Central memory CD8-positive, alpha-beta T cell (primary cell): Measurements from ENCODE around the gene PM20D1.

Experiments used
- ATAC-seq: fragments of 150-1000 bp; cut with Tn5 transposase; replicated peaks from 2 replicates; pipeline ENCODE4 v1.10.0; 2022; ENCODE audit warnings: mild to moderate bottlenecking, moderate FRiP score, moderate number of reproducible peaks; ENCODE audit not compliant: poor library complexity, severe bottlenecking; ENCODE audit errors: extremely low read depth
- DNase-seq, 2 donors: peaks; one replicate each; pipeline ENCODE4 v3.0.0; 2021; ENCODE audit warnings: low spot score in 2 of 2
- H3K27ac Mint-ChIP-seq: one replicate; pipeline ENCODE4 v1.8.0; 2022; ENCODE audit warnings: low read depth, mild to moderate bottlenecking, moderate library complexity, mixed read lengths
- H3K27me3 Mint-ChIP-seq: one replicate; pipeline ENCODE4 v1.8.0; 2022; ENCODE audit warnings: mixed read lengths
- H3K36me3 Mint-ChIP-seq: one replicate; pipeline ENCODE4 v1.8.0; 2022; ENCODE audit warnings: mild to moderate bottlenecking, moderate library complexity, mixed read lengths; ENCODE audit not compliant: insufficient read depth
- H3K4me1 Mint-ChIP-seq: one replicate; pipeline ENCODE4 v1.8.0; 2022; ENCODE audit warnings: mixed read lengths
- H3K4me3 Mint-ChIP-seq: one replicate; pipeline ENCODE4 v1.8.0; 2022; ENCODE audit warnings: mild to moderate bottlenecking, moderate library complexity, mixed read lengths
- H3K9me3 Mint-ChIP-seq: one replicate; pipeline ENCODE4 v1.8.0; 2022; ENCODE audit warnings: mixed read lengths

PM20D1 gene

GRCh38 chr1:205811660-205812059, 38.3 kb downstream of the PM20D1 start:
- DNase-seq (no peak), ATAC-seq (no peak)
- Mint-ChIP-seq H3K4me3 (peak overlapping the region; percentile 95), H3K27me3 (no peaks in the 10 kb centered on the region), H3K9me3 (no peaks in the 10 kb centered on the region), H3K4me1 (peaks cover 65% of the 10 kb centered on the region), H3K36me3 (peaks cover 14% of the 10 kb centered on the region), H3K27ac (peak overlapping the region; percentile 80)

- Mint-ChIP-seq H3K36me3 (peaks cover 13% of the 10 kb centered on the region), H3K9me3 (no peaks in the 10 kb centered on the region), H3K27me3 (no peaks in the 10 kb centered on the region), H3K27ac (no peak overlapping the region), H3K4me3 (peak overlapping the region; percentile 95), H3K4me1 (peaks cover 75% of the 10 kb centered on the region)
- DNase-seq = no peak
- no peak for ATAC-seq
These were observed 39.3 kb downstream of the PM20D1 start for GRCh38 chr1:205810448-205811157.

- H3K9me3 Mint-ChIP-seq = no peaks in the 10 kb centered on the region
- peak overlapping the region; percentile 95 for H3K4me3 Mint-ChIP-seq
- H3K27ac Mint-ChIP-seq = no peak overlapping the region
- no peaks in the 10 kb centered on the region for H3K27me3 Mint-ChIP-seq
- H3K36me3 Mint-ChIP-seq = peaks cover 15% of the 10 kb centered on the region
- ATAC-seq (no peak), DNase-seq (no peak)
- peaks cover 82% of the 10 kb centered on the region for H3K4me1 Mint-ChIP-seq
These were observed 40.0 kb downstream of the PM20D1 start for GRCh38 chr1:205809942-205810345.

- no peak overlapping the region for H3K27ac Mint-ChIP-seq
- ATAC-seq = no peak
- H3K9me3 Mint-ChIP-seq = no peaks in the 10 kb centered on the region
- peaks cover 87% of the 10 kb centered on the region for H3K4me1 Mint-ChIP-seq
- no peaks in the 10 kb centered on the region for H3K27me3 Mint-ChIP-seq
- no peak for DNase-seq
- peak overlapping the region; percentile 12 for H3K4me3 Mint-ChIP-seq
- H3K36me3 Mint-ChIP-seq = peaks cover 15% of the 10 kb centered on the region
These were observed 40.5 kb downstream of the PM20D1 start for GRCh38 chr1:205809469-205809868.

- Mint-ChIP-seq H3K27me3 (no peaks in the 10 kb centered on the region), H3K36me3 (peaks cover 2% of the 10 kb centered on the region), H3K27ac (peak overlapping the region; percentile 94), H3K9me3 (no peaks in the 10 kb centered on the region), H3K4me3 (peak overlapping the region; percentile 72), H3K4me1 (peaks cover 61% of the 10 kb centered on the region)
- ATAC-seq = peak; percentile 54
- no peak for DNase-seq
These were observed 44.7 kb downstream of the PM20D1 start for GRCh38 chr1:205805082-205805711.

- H3K4me3 Mint-ChIP-seq = no peak overlapping the region
- peak overlapping the region; percentile 94 for H3K27ac Mint-ChIP-seq
- ATAC-seq (no peak), DNase-seq (no peak)
- no peaks in the 10 kb centered on the region for H3K27me3 Mint-ChIP-seq
- no peaks in the 10 kb centered on the region for H3K9me3 Mint-ChIP-seq
- H3K36me3 Mint-ChIP-seq = peaks cover 2% of the 10 kb centered on the region
- peaks cover 56% of the 10 kb centered on the region for H3K4me1 Mint-ChIP-seq
These were observed 45.3 kb downstream of the PM20D1 start for GRCh38 chr1:205804605-205805004.

GRCh38 chr1:205803986-205804385, 45.9 kb downstream of the PM20D1 start:
- DNase-seq = no peak
- no peak overlapping the region for H3K27ac Mint-ChIP-seq
- ATAC-seq = no peak
- no peaks in the 10 kb centered on the region for H3K27me3 Mint-ChIP-seq
- H3K4me3 Mint-ChIP-seq = peak overlapping the region; percentile 7
- no peaks in the 10 kb centered on the region for H3K9me3 Mint-ChIP-seq
- peaks cover 49% of the 10 kb centered on the region for H3K4me1 Mint-ChIP-seq
- peaks cover 2% of the 10 kb centered on the region for H3K36me3 Mint-ChIP-seq

GRCh38 chr1:205802060-205802459, 47.9 kb downstream of the PM20D1 start:
- DNase-seq = no peak
- no peak for ATAC-seq
- Mint-ChIP-seq H3K4me1 (peaks cover 34% of the 10 kb centered on the region), H3K27ac (peak overlapping the region; percentile 9), H3K27me3 (no peaks in the 10 kb centered on the region), H3K36me3 (peaks cover 9% of the 10 kb centered on the region), H3K4me3 (no peak overlapping the region), H3K9me3 (no peaks in the 10 kb centered on the region)

GRCh38 chr1:205800981-205801703, 48.8 kb downstream of the PM20D1 start:
- Mint-ChIP-seq H3K4me1 (peaks cover 25% of the 10 kb centered on the region), H3K9me3 (no peaks in the 10 kb centered on the region), H3K27me3 (no peaks in the 10 kb centered on the region), H3K4me3 (no peak overlapping the region), H3K36me3 (peaks cover 9% of the 10 kb centered on the region), H3K27ac (peak overlapping the region; percentile 9)
- no peak for DNase-seq
- no peak for ATAC-seq

- Mint-ChIP-seq H3K27ac (no peak overlapping the region), H3K36me3 (peaks cover 9% of the 10 kb centered on the region), H3K9me3 (no peaks in the 10 kb centered on the region), H3K27me3 (no peaks in the 10 kb centered on the region), H3K4me1 (peaks cover 18% of the 10 kb centered on the region), H3K4me3 (no peak overlapping the region)
- ATAC-seq (no peak), DNase-seq (no peak)
These were observed 49.5 kb downstream of the PM20D1 start for GRCh38 chr1:205800427-205800826.

GRCh38 chr1:205798577-205798976, 51.4 kb downstream of the PM20D1 start:
- no peaks in the 10 kb centered on the region for H3K9me3 Mint-ChIP-seq
- no peak for DNase-seq

GRCh38 chr1:205797168-205797567, 52.8 kb downstream of the PM20D1 start:
- H3K27ac Mint-ChIP-seq = no peak overlapping the region
- no peak for DNase-seq
- ATAC-seq = no peak
- H3K36me3 Mint-ChIP-seq = peaks cover 13% of the 10 kb centered on the region
- H3K27me3 Mint-ChIP-seq = no peaks in the 10 kb centered on the region
- no peaks in the 10 kb centered on the region for H3K4me1 Mint-ChIP-seq
- H3K9me3 Mint-ChIP-seq = no peaks in the 10 kb centered on the region
- H3K4me3 Mint-ChIP-seq = no peak overlapping the region

More at GRCh38 chr1:205798577-205798976, 51.4 kb downstream of the PM20D1 start:
- ATAC-seq = no peak
- Mint-ChIP-seq H3K27me3 (no peaks in the 10 kb centered on the region), H3K4me1 (peaks cover under 1% of the 10 kb centered on the region), H3K36me3 (peaks cover 10% of the 10 kb centered on the region), H3K4me3 (no peak overlapping the region), H3K27ac (peak overlapping the region; percentile 26)
